Neutrophil (primary cell): ENCODE results near the gene PRKCH.
"Not testable (repeated sequence)": the region's sequence is repeated elsewhere in the genome, so short reads cannot be mapped to it uniquely, and the experiment has no call there.

Experiments
- H3K27ac ChIP-seq: fragments of 200-600 bp; sonication (generic); 2 replicates; pipeline ENCODE4 v1.5.1; 2016; ENCODE audit warnings: mild to moderate bottlenecking, moderate library complexity
- H3K27me3 ChIP-seq: fragments of 200-600 bp; sonication (generic); 2 replicates; pipeline ENCODE4 v1.6.0; 2016; ENCODE audit warnings: mild to moderate bottlenecking
- H3K36me3 ChIP-seq: fragments of 200-600 bp; sonication (generic); 2 replicates; pipeline ENCODE4 v1.5.1; 2017
- H3K4me1 ChIP-seq, 2 experiments: fragments of 200-600 bp in 1 of 2; sonication (generic) in 1 of 2; 1 replicate in 1 of 2; 2 replicates in 1 of 2; pipeline versions ENCODE4 v1.5.1 to v1.6.1; 2013 to 2016; ENCODE audit warnings: low read depth in 1 of 2, low read length in 1 of 2, mild to moderate bottlenecking in 1 of 2, moderate library complexity in 1 of 2; ENCODE audit not compliant: control insufficient read depth in 1 of 2, insufficient read depth in 1 of 2
- H3K4me3 ChIP-seq, 2 experiments: fragments of 200-600 bp in 1 of 2; sonication (generic) in 1 of 2; 1 replicate in 1 of 2; 2 replicates in 1 of 2; pipeline ENCODE4 v1.5.1; 2013 to 2016; ENCODE audit warnings: low read depth in 1 of 2, low read length in 1 of 2, mild to moderate bottlenecking in 1 of 2, moderate library complexity in 1 of 2
- H3K9me3 ChIP-seq: fragments of 200-600 bp; sonication (generic); 2 replicates; pipeline ENCODE4 v1.5.1; 2016
- TF ChIP-seq, protein P1 (sequence below): fragments of 200-600 bp; sonication (generic); IDR thresholded peaks from 2 replicates; pipeline ENCODE4 v1.5.1; 2016; ENCODE audit warnings: antibody characterized with exemption

The PRKCH gene

DNA sequence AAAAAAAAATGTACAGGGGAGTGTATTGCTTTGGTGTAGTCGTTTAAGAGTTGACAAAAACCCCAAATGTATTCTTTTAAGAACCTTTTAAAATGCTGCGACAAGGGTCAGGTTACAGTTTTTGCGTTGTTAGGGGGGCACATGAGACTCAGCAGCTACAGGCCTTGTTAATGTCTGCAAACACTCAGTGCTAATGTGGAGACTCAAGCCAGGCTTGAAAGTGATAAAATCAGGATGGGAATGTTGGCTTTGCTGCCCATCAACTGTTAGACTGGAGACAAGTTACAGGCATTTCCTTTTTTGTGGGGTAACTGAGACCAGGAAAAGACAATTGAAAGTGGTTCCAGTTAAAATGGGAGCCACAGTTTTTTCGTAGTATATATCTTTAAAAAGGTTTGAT, 84.8 kb downstream of the PRKCH start:
- no peak overlapping the region for H3K4me3 ChIP-seq
- TF ChIP-seq, protein P1, sequence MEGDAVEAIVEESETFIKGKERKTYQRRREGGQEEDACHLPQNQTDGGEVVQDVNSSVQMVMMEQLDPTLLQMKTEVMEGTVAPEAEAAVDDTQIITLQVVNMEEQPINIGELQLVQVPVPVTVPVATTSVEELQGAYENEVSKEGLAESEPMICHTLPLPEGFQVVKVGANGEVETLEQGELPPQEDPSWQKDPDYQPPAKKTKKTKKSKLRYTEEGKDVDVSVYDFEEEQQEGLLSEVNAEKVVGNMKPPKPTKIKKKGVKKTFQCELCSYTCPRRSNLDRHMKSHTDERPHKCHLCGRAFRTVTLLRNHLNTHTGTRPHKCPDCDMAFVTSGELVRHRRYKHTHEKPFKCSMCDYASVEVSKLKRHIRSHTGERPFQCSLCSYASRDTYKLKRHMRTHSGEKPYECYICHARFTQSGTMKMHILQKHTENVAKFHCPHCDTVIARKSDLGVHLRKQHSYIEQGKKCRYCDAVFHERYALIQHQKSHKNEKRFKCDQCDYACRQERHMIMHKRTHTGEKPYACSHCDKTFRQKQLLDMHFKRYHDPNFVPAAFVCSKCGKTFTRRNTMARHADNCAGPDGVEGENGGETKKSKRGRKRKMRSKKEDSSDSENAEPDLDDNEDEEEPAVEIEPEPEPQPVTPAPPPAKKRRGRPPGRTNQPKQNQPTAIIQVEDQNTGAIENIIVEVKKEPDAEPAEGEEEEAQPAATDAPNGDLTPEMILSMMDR, result no peak
- no peak overlapping the region for H3K27ac ChIP-seq
- H3K9me3 ChIP-seq, result no peaks in the 10 kb centered on the region
- H3K27me3 ChIP-seq, result no peaks in the 10 kb centered on the region
- H3K4me1 ChIP-seq, result no peaks in the 10 kb centered on the region
- H3K36me3 ChIP-seq, result no peaks in the 10 kb centered on the region

DNA sequence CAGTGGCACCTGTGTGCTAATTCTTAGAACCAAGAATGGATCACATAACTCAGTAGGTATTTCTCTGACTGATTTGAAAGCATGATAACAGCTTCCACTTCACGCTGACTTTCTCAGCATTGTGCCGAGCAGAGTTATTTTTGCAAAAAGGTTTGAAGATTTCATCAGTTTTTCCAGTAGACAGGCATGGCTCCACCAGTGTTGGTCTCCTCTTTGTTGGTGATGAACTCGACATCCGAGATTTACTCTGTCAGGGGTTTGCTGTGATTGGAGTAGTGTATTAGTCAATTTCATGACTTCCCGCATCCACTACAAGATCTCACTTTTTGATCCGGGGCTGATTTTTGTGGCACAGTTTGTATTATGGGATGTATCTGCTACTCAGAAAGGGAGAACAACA, 85.3 kb downstream of the PRKCH start:
- TF ChIP-seq, protein P1, result no peak
- Histone ChIP-seq H3K4me3 (no peak overlapping the region), H3K27me3 (no peaks in the 10 kb centered on the region), H3K4me1 (no peaks in the 10 kb centered on the region), H3K36me3 (no peaks in the 10 kb centered on the region), H3K27ac (no peak overlapping the region), H3K9me3 (no peaks in the 10 kb centered on the region)

DNA sequence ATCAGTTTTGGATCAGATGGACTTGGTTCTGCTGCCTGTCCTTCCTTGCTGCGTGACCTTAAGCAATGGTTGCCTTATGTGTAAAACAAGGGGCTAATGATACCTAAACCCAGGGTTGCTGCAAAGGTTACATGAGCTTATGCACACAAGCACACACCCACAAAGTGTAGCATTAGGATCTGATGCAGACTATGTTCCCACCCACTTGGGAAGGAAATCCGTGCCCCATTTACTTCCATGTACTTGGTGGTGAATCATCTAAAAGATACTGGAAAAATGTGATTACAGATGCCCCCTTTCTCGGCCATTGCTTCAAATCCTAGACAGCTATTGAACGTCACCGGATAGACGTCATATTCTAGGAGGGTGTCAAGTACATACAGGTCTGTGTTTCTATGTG, 87.1 kb downstream of the PRKCH start:
- Histone ChIP-seq H3K4me3 (no peak overlapping the region), H3K27ac (no peak overlapping the region), H3K36me3 (no peaks in the 10 kb centered on the region), H3K27me3 (no peaks in the 10 kb centered on the region), H3K9me3 (no peaks in the 10 kb centered on the region), H3K4me1 (no peaks in the 10 kb centered on the region)
- TF ChIP-seq, protein P1, result no peak

DNA sequence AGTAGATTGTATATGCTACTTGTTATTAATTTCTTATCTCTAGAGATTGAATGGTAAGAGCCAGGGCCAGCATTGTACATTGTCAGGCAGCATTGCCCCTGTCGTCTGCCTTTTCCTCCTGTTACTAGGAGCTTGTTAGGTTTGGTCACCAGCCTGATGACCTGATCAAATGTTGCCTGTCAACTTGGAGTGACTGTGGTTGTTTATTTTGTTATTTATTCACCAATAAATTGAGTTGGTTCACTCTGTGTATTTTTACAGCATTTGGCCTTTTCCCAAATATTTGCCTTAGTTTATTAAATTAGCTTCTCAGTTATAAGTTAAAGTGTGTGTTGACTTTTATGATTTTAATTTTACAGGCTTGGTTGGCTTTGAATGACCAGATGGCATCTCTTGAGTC, 88.4 kb downstream of the PRKCH start:
- H3K9me3 ChIP-seq, result no peaks in the 10 kb centered on the region
- TF ChIP-seq, protein P1, result no peak
- no peak overlapping the region for H3K27ac ChIP-seq
- no peaks in the 10 kb centered on the region for H3K4me1 ChIP-seq
- H3K36me3 ChIP-seq, result no peaks in the 10 kb centered on the region
- no peak overlapping the region for H3K4me3 ChIP-seq
- no peaks in the 10 kb centered on the region for H3K27me3 ChIP-seq

DNA sequence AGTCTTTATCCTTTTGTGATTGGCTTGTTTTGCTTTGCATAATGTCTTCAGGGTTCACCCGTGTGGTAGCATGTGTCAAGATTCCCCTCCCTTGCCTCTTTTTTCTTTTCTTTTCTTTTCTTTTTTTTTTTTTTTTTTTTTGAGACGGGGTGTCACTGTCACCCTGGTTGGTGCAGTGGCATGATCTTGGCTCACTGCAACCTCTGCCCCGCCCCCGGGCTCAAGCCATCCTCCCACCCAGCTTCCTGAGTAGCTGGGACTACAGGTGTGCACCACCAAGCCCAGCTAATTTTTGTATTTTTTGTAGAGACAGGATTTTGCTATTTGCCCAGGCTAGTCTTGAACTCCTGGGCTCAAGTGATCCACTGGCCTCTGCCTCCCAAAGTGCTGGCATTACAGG, 94.6 kb downstream of the PRKCH start:
- not testable (repeated sequence) for H3K9me3 ChIP-seq, H3K36me3 ChIP-seq, H3K27me3 ChIP-seq, H3K27ac ChIP-seq, H3K4me3 ChIP-seq, H3K4me1 ChIP-seq

DNA sequence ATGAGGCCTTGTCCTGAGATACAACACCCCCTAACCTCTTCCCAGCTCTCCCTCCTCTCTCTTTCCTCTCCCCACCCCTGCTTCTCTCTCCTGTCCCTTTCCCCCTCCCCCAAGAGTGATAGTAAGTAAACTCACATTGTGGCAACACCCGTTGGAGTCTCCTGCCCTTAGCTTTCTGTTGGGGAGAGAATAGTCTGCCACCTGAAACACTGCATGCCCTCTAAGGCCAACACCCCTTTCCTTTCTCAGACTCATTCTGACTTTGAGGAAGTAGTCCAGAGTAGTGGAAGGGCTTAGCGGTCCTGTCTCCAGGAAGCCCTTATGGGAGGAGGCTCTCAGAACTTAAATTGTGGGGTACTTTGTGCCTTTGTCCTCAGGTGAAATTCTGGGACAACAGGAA, 95.2 kb downstream of the PRKCH start:
- Histone ChIP-seq H3K27me3 (no peaks in the 10 kb centered on the region), H3K9me3 (no peaks in the 10 kb centered on the region), H3K4me3 (no peak overlapping the region), H3K4me1 (no peaks in the 10 kb centered on the region), H3K36me3 (no peaks in the 10 kb centered on the region), H3K27ac (no peak overlapping the region)
- TF ChIP-seq, protein P1, result no peak
